Osteoblast (primary cell): ENCODE measurements around the gene DAP. TPM values are rescaled to one million over a fixed set of nuclear protein-coding genes. Genes with fewer than 3 reads are reported as not detected.
A peak's percentile ranks its signal among the peaks of the same experiment; 100 is the strongest.

Source experiments
- DNase-seq: peaks from one replicate; pipeline ENCODE4 v3.0.0; 2011; ENCODE audit warnings: low spot score, mixed read lengths; ENCODE audit not compliant: insufficient read length; ENCODE audit errors: missing footprints
- H2AFZ ChIP-seq: 2 replicates; pipeline ENCODE4 v1.6.0; 2011; ENCODE audit warnings: mild to moderate bottlenecking, low read length
- H3K27ac ChIP-seq: 2 replicates; pipeline ENCODE4 v1.5.1; 2011; ENCODE audit warnings: mild to moderate bottlenecking, low read depth, low read length, moderate library complexity
- H3K27me3 ChIP-seq: 2 replicates; pipeline ENCODE4 v1.6.0; 2012; ENCODE audit warnings: mild to moderate bottlenecking, control low read depth, inconsistent platforms, low read length, moderate library complexity; ENCODE audit not compliant: insufficient read depth
- H3K36me3 ChIP-seq: 2 replicates; pipeline ENCODE4 v1.5.1; 2011; ENCODE audit warnings: mild to moderate bottlenecking, low read length, control low read depth, moderate library complexity; ENCODE audit not compliant: insufficient read depth
- H3K4me1 ChIP-seq: 2 replicates; pipeline ENCODE4 v1.5.1; 2011; ENCODE audit warnings: mild to moderate bottlenecking, low read length, control low read depth, moderate library complexity; ENCODE audit not compliant: insufficient read depth
- H3K4me2 ChIP-seq: 2 replicates; pipeline ENCODE4 v1.6.0; 2011; ENCODE audit warnings: mild to moderate bottlenecking, low read length; ENCODE audit not compliant: insufficient read depth
- H3K4me3 ChIP-seq: fragments of 200-600 bp; sonication (generic); 3 replicates; pipeline ENCODE4 v1.5.1; 2012; ENCODE audit warnings: mild to moderate bottlenecking, low read length, inconsistent platforms; ENCODE audit not compliant: insufficient read depth
- H3K79me2 ChIP-seq: 2 replicates; pipeline ENCODE4 v1.6.0; 2012; ENCODE audit warnings: mild to moderate bottlenecking, low read length, control low read depth, inconsistent platforms; ENCODE audit not compliant: insufficient read depth
- H3K9me3 ChIP-seq: 2 replicates; pipeline ENCODE4 v1.5.1; 2011; ENCODE audit warnings: low read depth, low read length, control low read depth
- H4K20me1 ChIP-seq: 2 replicates; pipeline ENCODE4 v1.6.0; 2012; ENCODE audit warnings: mild to moderate bottlenecking, low read length, control low read depth; ENCODE audit not compliant: insufficient read depth
- total RNA-seq: library from RNA; depleted of rRNA; stranded (reverse); fragments of >200 nt; gene quantifications from 2 replicates; pipeline ENCODE4 v1.2.3, GENCODE V29; 2012
- TF ChIP-seq, protein P1 (sequence below): IDR thresholded peaks from 2 replicates; pipeline ENCODE4 v1.5.1; 2011; ENCODE audit warnings: mild to moderate bottlenecking, low read depth, low read length, moderate library complexity; ENCODE audit errors: extremely low read depth

Gene DAP
- total RNA-seq, 1 donor: 31.1 TPM

DNA sequence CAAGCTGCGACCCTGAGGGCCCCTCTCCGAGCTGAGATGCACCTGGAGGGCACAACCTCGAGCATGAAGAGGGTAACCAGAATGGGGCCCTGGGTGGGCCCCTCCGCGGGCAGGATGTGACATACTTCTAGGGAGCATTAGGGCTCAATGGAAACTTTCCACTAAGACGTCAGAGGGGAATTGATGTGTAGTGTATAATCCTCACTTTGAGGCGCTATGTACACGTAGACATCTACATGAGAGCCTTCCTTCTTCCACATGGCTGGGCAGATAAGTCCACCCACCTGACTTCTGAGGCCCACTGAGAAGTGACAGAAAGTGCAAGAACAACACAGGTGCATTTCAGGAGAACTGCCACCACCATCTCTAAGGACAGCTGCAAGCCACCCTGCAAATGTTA is 61.0 kb downstream of the DAP start:
- Histone ChIP-seq H3K27me3 (no peaks in the 10 kb centered on the region), H4K20me1 (peaks cover 42% of the 10 kb centered on the region), H3K4me1 (peaks cover 39% of the 10 kb centered on the region), H3K27ac (no peak overlapping the region), H3K4me2 (no peak overlapping the region), H3K9me3 (no peaks in the 10 kb centered on the region), H3K36me3 (no peaks in the 10 kb centered on the region), H2AFZ (no peak overlapping the region), H3K79me2 (peaks cover 31% of the 10 kb centered on the region), H3K4me3 (no peak overlapping the region)
- DNase-seq: no peak
- TF ChIP-seq, protein P1, sequence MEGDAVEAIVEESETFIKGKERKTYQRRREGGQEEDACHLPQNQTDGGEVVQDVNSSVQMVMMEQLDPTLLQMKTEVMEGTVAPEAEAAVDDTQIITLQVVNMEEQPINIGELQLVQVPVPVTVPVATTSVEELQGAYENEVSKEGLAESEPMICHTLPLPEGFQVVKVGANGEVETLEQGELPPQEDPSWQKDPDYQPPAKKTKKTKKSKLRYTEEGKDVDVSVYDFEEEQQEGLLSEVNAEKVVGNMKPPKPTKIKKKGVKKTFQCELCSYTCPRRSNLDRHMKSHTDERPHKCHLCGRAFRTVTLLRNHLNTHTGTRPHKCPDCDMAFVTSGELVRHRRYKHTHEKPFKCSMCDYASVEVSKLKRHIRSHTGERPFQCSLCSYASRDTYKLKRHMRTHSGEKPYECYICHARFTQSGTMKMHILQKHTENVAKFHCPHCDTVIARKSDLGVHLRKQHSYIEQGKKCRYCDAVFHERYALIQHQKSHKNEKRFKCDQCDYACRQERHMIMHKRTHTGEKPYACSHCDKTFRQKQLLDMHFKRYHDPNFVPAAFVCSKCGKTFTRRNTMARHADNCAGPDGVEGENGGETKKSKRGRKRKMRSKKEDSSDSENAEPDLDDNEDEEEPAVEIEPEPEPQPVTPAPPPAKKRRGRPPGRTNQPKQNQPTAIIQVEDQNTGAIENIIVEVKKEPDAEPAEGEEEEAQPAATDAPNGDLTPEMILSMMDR: no peak

DNA sequence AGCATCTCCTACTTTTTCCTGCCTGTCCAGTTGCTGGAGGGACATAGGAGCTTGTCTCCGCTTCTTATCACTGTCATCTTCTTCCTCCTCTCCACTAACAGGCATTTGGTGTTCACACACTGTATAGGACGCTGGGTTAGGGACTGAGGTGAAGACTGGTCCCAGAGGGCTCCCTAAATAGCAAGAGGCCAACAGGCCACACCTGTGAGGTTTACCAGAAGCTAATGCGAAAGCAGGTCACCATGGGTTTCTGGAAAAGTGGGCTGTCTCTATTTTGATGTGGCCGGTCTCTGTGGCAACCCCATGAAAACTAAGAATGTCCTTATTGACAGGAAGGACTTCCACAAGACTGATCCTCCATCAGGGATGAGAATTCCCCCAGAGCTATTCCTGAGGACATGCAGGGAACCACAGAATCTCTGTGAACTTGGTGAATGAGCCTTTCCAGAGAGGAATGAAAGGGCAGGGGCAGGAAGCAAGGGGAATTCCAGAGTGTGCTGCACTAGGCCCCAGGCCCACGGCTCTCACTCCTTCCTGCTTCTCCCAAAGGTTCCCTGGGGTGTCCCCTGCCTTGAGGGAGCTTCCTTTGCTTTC is 61.7 kb downstream of the DAP start:
- H4K20me1 ChIP-seq: peaks cover 40% of the 10 kb centered on the region
- no peak overlapping the region for H2AFZ ChIP-seq
- no peak for DNase-seq
- H3K36me3 ChIP-seq: no peaks in the 10 kb centered on the region
- H3K9me3 ChIP-seq: no peaks in the 10 kb centered on the region
- H3K4me1 ChIP-seq: peaks cover 33% of the 10 kb centered on the region
- no peak overlapping the region for H3K4me3 ChIP-seq
- no peak overlapping the region for H3K27ac ChIP-seq
- no peaks in the 10 kb centered on the region for H3K27me3 ChIP-seq
- H3K4me2 ChIP-seq: no peak overlapping the region
- TF ChIP-seq, protein P1: no peak
- peaks cover 33% of the 10 kb centered on the region for H3K79me2 ChIP-seq

DNA sequence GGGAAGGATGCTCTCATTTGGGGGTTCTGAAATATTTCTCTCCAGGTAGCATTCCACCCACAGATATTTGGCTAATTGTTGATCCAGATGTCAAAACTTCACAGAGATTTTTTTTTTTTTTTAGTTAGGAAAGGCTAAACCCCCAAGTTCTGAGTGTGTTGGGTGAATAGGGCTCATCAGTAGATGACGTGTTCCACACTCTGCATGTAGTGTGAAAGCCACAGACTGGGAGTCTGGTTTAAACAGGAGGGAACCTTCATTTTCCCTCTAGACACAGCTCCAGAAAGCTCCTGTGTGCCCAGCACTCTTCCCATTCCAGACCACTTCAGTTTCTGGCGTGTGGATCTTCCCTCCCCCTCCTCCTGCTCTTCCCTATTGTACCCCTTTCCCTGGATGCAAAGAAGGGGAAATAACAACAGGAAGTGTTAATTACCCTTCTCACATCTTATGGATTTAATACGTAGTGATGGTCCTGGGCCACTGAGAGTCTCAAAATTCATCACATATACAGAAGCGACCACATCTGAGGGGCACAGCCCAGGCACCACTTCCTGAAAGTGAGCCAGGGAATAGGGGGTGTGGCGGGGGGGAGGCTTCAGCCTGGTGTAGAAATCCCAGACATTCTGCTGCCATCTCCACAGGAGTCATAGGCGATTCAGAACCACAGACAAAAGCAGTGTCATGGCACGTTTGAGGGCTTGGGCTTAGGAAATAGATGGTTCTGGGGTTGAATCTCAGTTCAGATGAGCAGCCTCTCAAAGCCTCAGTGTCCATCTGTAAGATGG is 65.1 kb downstream of the DAP start:
- DNase-seq: no peak

More for the DNA sequence above, 65.1 kb downstream of the DAP start:
- Histone ChIP-seq H3K4me1 (peaks cover 39% of the 10 kb centered on the region), H3K9me3 (no peaks in the 10 kb centered on the region), H3K79me2 (peaks cover 43% of the 10 kb centered on the region), H2AFZ (no peak overlapping the region), H4K20me1 (peaks cover 16% of the 10 kb centered on the region), H3K36me3 (no peaks in the 10 kb centered on the region), H3K27me3 (no peaks in the 10 kb centered on the region), H3K4me3 (no peak overlapping the region), H3K4me2 (peak overlapping the region; percentile 64), H3K27ac (peak overlapping the region; percentile 71)
- TF ChIP-seq, protein P1: no peak
